ENCODE measurements around the gene LRRC3B. TPM values are rescaled to one million over a fixed set of nuclear protein-coding genes. Genes with fewer than 3 reads are reported as not detected.

The LRRC3B gene
- total and polyA plus RNA-seq, 2 donors (not counting 3 experiments of a cell fraction or from before 2014, with no cell fraction given) = not detected

DNA sequence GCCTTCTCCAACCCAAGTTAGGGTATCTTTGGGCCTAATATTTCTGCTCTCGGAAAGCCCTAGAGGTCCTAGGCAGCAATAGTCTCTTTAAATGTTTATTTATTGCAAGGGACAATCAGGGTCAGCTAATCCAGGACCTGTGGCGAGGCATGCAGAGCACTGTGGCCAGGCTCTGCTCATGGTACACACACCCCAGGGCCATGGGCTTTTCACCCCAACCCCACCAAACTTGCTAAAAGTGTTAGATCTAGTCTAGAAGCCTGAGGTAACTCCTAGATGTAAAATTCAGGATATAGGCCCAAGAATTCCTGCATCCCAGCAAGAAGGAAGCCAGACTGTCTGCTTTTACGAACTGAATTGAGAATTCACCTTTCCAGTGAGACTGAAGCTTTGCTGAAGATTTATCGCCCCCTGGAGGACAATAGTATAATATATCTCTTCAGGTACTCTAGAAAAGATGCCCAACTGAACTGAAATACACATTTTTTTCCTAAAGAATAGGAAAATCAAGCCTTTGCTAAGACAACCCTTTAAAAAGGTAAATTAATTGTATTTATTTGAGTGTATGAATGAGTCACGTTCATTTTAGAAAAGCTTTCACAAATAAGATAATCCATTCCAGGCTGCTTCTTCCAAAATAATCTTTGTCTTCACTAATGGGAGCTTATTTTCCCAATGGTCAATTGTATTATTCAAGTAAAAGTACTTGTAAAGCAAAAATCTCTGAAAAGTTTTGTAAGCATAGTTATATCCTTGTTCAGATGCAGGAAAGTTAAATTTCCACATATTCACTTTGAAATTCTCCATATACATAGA lies 89.8 kb downstream of the LRRC3B start:
- Histone ChIP-seq H3K4me1 (ENCODE audit: control insufficient read depth, extremely low read depth, insufficient read depth, low read length) (no peaks in the 10 kb centered on the region), H3K9me1 (replicated peaks; ENCODE audit: control insufficient read depth, extremely low read depth, insufficient read depth, low read length) (no peaks in the 10 kb centered on the region), H4K20me1 (replicated peaks; ENCODE audit: control insufficient read depth, extremely low read depth, insufficient read depth, low read length) (no peaks in the 10 kb centered on the region), H3K27me3 (ENCODE audit: control insufficient read depth in 2 of 2, insufficient read depth in 2 of 2, low read length in 2 of 2) (no peaks in the 10 kb centered on the region), H3K79me2 (ENCODE audit: control insufficient read depth, insufficient read depth, low read length) (no peaks in the 10 kb centered on the region), H2AFZ (ENCODE audit: low read depth, low read length) (no peak overlapping the region), H3K4me2 (ENCODE audit: insufficient read depth, low read length) (no peak overlapping the region), H3K9ac (replicated peaks; ENCODE audit: extremely low read depth, insufficient read depth, low read length) (no peak overlapping the region), H3K9me3 (replicated peaks; ENCODE audit: control insufficient read depth, insufficient read depth, low read length) (no peaks in the 10 kb centered on the region), H3K27ac (ENCODE audit: insufficient read depth, low read depth, low read length) (no peak overlapping the region), H3K4me3 (replicated peaks in 1 of 3; ENCODE audit: insufficient read depth in 1 of 3, low read depth in 1 of 3, low read length in 3 of 3) (no peak overlapping the region), H3K36me3 (ENCODE audit: control insufficient read depth in 2 of 2, extremely low read depth in 1 of 2, insufficient read depth in 2 of 2, low read length in 2 of 2) (no peaks in the 10 kb centered on the region)
- CTCF ChIA-PET = no interaction called here
- no peak for TF ChIP-seq FOS (IDR thresholded peaks at IDR 0.05; ENCODE audit: borderline replicate concordance, insufficient read depth, low read length)
- TF ChIP-seq, protein P1, sequence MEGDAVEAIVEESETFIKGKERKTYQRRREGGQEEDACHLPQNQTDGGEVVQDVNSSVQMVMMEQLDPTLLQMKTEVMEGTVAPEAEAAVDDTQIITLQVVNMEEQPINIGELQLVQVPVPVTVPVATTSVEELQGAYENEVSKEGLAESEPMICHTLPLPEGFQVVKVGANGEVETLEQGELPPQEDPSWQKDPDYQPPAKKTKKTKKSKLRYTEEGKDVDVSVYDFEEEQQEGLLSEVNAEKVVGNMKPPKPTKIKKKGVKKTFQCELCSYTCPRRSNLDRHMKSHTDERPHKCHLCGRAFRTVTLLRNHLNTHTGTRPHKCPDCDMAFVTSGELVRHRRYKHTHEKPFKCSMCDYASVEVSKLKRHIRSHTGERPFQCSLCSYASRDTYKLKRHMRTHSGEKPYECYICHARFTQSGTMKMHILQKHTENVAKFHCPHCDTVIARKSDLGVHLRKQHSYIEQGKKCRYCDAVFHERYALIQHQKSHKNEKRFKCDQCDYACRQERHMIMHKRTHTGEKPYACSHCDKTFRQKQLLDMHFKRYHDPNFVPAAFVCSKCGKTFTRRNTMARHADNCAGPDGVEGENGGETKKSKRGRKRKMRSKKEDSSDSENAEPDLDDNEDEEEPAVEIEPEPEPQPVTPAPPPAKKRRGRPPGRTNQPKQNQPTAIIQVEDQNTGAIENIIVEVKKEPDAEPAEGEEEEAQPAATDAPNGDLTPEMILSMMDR (IDR thresholded peaks at IDR 0.05; ENCODE audit: extremely low read depth in 1 of 2, insufficient read depth in 1 of 2, low read depth in 1 of 2, low read length in 2 of 2) = peak; percentile 5 to 21
- DNase-seq (ENCODE audit: low read depth, low spot score) = no peak
- POLR2A ChIA-PET = no interaction called here
- BruUV-seq (replicated peaks) = no TSS peak
- dilution Hi-C loops (cut with MboI; ENCODE audit: extremely low pct_ligation_motif_present, low sequenced_read_pairs) = no loop called here
- no peak for FAIRE-seq
- intact Hi-C loops (cut with micrococcal nuclease) = no loop called here

DNA sequence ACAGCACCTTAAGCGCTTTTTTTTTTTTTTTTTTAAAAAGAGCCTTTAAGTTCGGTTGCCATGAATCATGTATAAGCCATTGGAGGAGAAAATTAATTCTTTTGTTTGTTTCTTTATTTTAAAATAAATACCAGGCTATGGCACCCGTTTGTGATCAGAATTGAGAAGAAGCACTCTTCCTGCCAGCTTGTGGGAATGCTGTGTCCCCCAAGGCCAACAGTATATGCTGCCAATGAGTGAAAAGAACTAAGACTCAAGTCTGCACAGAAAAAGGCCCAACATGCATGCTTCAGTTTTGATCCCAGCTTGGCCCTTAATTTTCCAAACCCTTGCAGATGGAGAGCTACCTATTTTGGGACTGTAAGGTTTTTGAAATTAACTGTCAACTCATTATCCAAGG lies 90.5 kb downstream of the LRRC3B start:
- TF ChIP-seq POLR2AphosphoS5 (IDR thresholded peaks at IDR 0.05; ENCODE audit: insufficient read depth, low read depth, low read length) = no peak
- TF ChIP-seq, protein P2, sequence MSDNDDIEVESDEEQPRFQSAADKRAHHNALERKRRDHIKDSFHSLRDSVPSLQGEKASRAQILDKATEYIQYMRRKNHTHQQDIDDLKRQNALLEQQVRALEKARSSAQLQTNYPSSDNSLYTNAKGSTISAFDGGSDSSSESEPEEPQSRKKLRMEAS (IDR thresholded peaks at IDR 0.05; ENCODE audit: insufficient read depth, insufficient read length) = no peak
- no peak overlapping the region for H3K9ac ChIP-seq (replicated peaks; ENCODE audit: extremely low read depth, insufficient read depth, low read length)
- H3K4me1 ChIP-seq (ENCODE audit: control insufficient read depth, extremely low read depth, insufficient read depth, low read length) = no peaks in the 10 kb centered on the region
- no peak for DNase-seq (ENCODE audit: low read depth, low spot score)
- H2AFZ ChIP-seq (ENCODE audit: low read depth, low read length) = no peak overlapping the region
- intact Hi-C loops (cut with micrococcal nuclease) (no loop called here), dilution Hi-C loops (cut with MboI; ENCODE audit: extremely low pct_ligation_motif_present, low sequenced_read_pairs) (no loop called here)
- H3K36me3 ChIP-seq (ENCODE audit: control insufficient read depth in 2 of 2, extremely low read depth in 1 of 2, insufficient read depth in 2 of 2, low read length in 2 of 2) = no peaks in the 10 kb centered on the region
- no peaks in the 10 kb centered on the region for H3K9me3 ChIP-seq (replicated peaks; ENCODE audit: control insufficient read depth, insufficient read depth, low read length)
- no TSS peak for BruUV-seq (replicated peaks)
- H3K79me2 ChIP-seq (ENCODE audit: control insufficient read depth, insufficient read depth, low read length) = no peaks in the 10 kb centered on the region
- no peaks in the 10 kb centered on the region for H3K27me3 ChIP-seq (ENCODE audit: control insufficient read depth in 2 of 2, insufficient read depth in 2 of 2, low read length in 2 of 2)
- no peak for FAIRE-seq
- ChIA-PET CTCF (no interaction called here), POLR2A (no interaction called here)
- no peak overlapping the region for H3K4me3 ChIP-seq (replicated peaks in 1 of 3; ENCODE audit: insufficient read depth in 1 of 3, low read depth in 1 of 3, low read length in 3 of 3)
- no peak overlapping the region for H3K27ac ChIP-seq (ENCODE audit: insufficient read depth, low read depth, low read length)
- no peaks in the 10 kb centered on the region for H4K20me1 ChIP-seq (replicated peaks; ENCODE audit: control insufficient read depth, extremely low read depth, insufficient read depth, low read length)
- H3K4me2 ChIP-seq (ENCODE audit: insufficient read depth, low read length) = no peak overlapping the region
- H3K9me1 ChIP-seq (replicated peaks; ENCODE audit: control insufficient read depth, extremely low read depth, insufficient read depth, low read length) = no peaks in the 10 kb centered on the region

All from endothelial cell of umbilical vein (primary cell).